Measurements from ENCODE around the gene FXYD4.
A peak's percentile ranks its signal among the peaks of the same experiment; 100 is the strongest.

The FXYD4 gene

DNA sequence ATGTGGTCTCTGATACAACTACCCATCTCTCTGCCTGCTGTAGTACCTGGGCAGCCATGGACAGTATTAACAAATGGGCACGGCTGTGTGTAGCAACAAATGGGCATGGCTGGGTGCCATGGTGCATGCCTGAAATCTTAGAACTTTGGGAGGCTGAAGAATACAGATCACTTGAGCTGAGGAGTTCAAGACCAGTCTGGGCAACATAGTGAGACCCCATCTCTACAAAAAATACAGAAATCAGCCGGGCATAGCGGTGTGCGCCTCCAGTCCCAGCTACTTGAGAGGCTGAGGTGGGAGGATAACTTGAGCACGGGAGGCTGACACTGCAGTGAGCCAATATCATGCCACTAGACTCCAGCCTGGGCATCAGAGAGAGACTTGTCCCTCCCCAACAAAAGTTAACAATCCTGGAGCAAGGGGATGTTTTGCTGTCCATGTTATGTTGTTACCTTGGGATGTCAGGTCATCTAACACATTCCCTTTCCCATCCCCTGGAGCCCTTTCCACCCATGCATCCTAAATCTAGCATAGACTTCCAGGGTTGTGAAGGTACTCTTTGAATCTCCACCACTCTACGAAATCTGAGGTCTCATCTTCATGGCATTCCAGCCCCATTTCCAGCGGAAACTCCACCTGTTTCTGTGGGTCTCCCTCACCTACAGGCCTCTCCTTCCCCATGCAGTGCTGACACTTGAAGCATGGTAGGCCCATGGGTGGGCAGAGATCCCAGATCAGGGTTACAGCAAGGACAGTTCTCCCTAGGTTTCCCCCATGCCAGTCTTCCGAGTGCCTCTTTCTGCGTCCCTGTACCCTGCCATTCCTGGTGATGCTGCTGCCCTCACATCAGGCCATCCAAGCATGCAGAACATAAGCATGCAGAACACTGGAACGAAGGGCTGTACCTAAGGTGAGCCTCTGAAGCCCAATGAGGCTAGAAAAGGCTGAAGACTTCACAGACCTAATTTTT is 13.1 kb downstream of the FXYD4 start:
- Histone ChIP-seq H3K9me3 (replicated peaks in 1 of 2; ENCODE audit: control insufficient read depth in 2 of 2, insufficient read depth in 1 of 2, low read depth in 1 of 2, low read length in 2 of 2) (no peaks in the 10 kb centered on the region), H2BK120ac (ENCODE audit: low read depth, low read length) (no peak overlapping the region), H2BK12ac (ENCODE audit: low read length) (no peak overlapping the region), H2BK5ac (ENCODE audit: low read length) (no peak overlapping the region), H3K36me3 (replicated peaks in 1 of 2; ENCODE audit: control insufficient read depth in 2 of 2, insufficient read depth in 2 of 2, low read length in 2 of 2) (peaks cover 25 to 51% of the 10 kb centered on the region in 2 donors), H2AFZ (ENCODE audit: low read length) (no peak overlapping the region), H3K14ac (ENCODE audit: low read length) (no peak overlapping the region), H3K4me2 (ENCODE audit: insufficient read depth, low read length, poor library complexity, severe bottlenecking) (no peak overlapping the region), H3K27ac (replicated peaks; ENCODE audit: low read length) (no peak overlapping the region), H3K79me1 (ENCODE audit: low read depth, low read length) (peaks cover 5% of the 10 kb centered on the region), H3K27me3 (ENCODE audit: control insufficient read depth in 3 of 3, insufficient read depth in 3 of 3, low read depth in 1 of 3, low read length in 3 of 3) (no peaks in the 10 kb centered on the region), H4K8ac (ENCODE audit: low read depth, low read length) (no peak overlapping the region), H3K9ac (ENCODE audit: low read depth, low read length, poor library complexity) (no peak overlapping the region), H3K4me1 (ENCODE audit: control insufficient read depth in 2 of 2, insufficient read depth in 1 of 2, low read depth in 1 of 2, low read length in 2 of 2) (no peaks in the 10 kb centered on the region), H3K4ac (ENCODE audit: low read length) (no peak overlapping the region), H2AK5ac (ENCODE audit: low read depth, low read length) (no peak overlapping the region), H3K18ac (ENCODE audit: low read length) (no peak overlapping the region), H4K91ac (ENCODE audit: low read depth, low read length, poor library complexity) (no peak overlapping the region), H3K4me3 (ENCODE audit: low read length in 2 of 2) (no peak overlapping the region), H3K23ac (ENCODE audit: low read depth, low read length, poor library complexity) (no peak overlapping the region), H2BK15ac (ENCODE audit: low read length) (no peak overlapping the region)
- no peak for DNase-seq (ENCODE audit: low spot score)
- no CpG with 5 or more reads among the region's 10 CpGs for WGBS, 2 donors (ENCODE audit: extremely low coverage in 2 of 2, insufficient read length in 2 of 2, insufficient replicate concordance in 1 of 2)

DNA sequence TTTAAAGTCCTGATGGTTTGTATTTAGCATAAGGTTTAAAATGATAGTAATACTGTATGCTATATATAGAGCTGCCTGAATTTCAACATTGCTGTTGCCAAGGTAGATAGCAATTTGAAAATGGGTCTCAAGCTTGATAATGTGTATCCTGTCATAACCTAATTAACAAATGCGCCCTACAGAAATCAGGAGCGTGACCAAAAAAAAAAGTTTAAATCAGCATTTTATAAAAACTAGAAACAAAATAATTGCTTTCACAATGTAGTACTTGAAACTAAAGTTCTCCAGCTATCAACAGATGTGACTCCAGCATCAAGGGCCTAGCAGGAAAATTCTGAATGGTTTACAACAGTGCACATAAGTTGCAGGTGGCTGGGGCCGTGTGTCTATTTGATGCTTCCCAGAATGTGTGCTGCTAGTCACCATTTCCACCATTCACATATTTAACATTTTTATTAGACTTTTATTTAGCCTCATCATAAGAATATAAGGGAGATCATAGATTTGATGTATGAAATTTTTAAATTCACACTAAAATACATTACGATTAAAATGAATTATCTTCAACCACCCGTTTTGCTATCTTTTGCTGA is 14.1 kb downstream of the FXYD4 start:
- H2BK5ac ChIP-seq (ENCODE audit: low read length): no peak overlapping the region
- H4K91ac ChIP-seq (ENCODE audit: low read depth, low read length, poor library complexity): no peak overlapping the region

DNA sequence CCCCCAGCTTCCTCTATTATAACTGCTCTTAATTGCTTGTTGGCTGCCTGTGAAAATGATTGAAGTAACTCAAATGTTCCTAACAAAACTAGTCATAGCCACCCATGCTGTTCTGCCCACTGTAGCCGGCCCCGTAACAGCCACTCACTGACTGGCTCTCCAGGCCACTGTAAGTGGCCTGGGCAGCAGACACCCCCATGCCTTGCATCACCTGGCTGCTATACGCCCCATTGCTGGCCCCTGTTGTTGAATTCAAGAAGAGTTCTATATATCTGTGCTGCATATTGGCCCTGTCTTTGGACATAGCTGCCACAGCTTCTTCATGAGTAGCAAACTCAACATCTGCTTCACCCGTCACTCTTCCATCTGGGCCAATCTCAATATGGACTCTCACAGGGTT is 15.1 kb downstream of the FXYD4 start:
- no peak overlapping the region for H3K23ac ChIP-seq (ENCODE audit: low read depth, low read length, poor library complexity)
- peaks cover 32 to 71% of the 10 kb centered on the region in 2 donors for H3K36me3 ChIP-seq (replicated peaks in 1 of 2; ENCODE audit: control insufficient read depth in 2 of 2, insufficient read depth in 2 of 2, low read length in 2 of 2)

More for the DNA sequence above, 14.1 kb downstream of the FXYD4 start:
- Histone ChIP-seq H3K27ac (replicated peaks; ENCODE audit: low read length) (no peak overlapping the region), H2AK5ac (ENCODE audit: low read depth, low read length) (no peak overlapping the region), H3K18ac (ENCODE audit: low read length) (no peak overlapping the region), H3K23ac (ENCODE audit: low read depth, low read length, poor library complexity) (no peak overlapping the region), H3K14ac (ENCODE audit: low read length) (no peak overlapping the region), H3K9ac (ENCODE audit: low read depth, low read length, poor library complexity) (no peak overlapping the region), H3K27me3 (ENCODE audit: control insufficient read depth in 3 of 3, insufficient read depth in 3 of 3, low read depth in 1 of 3, low read length in 3 of 3) (no peaks in the 10 kb centered on the region), H2BK120ac (ENCODE audit: low read depth, low read length) (no peak overlapping the region), H3K9me3 (replicated peaks in 1 of 2; ENCODE audit: control insufficient read depth in 2 of 2, insufficient read depth in 1 of 2, low read depth in 1 of 2, low read length in 2 of 2) (no peaks in the 10 kb centered on the region), H4K8ac (ENCODE audit: low read depth, low read length) (no peak overlapping the region), H2BK15ac (ENCODE audit: low read length) (no peak overlapping the region), H3K79me1 (ENCODE audit: low read depth, low read length) (peaks cover 7% of the 10 kb centered on the region), H3K4ac (ENCODE audit: low read length) (no peak overlapping the region), H3K4me2 (ENCODE audit: insufficient read depth, low read length, poor library complexity, severe bottlenecking) (no peak overlapping the region), H2BK12ac (ENCODE audit: low read length) (no peak overlapping the region), H3K4me3 (ENCODE audit: low read length in 2 of 2) (no peak overlapping the region), H3K4me1 (ENCODE audit: control insufficient read depth in 2 of 2, insufficient read depth in 1 of 2, low read depth in 1 of 2, low read length in 2 of 2) (no peaks in the 10 kb centered on the region), H3K36me3 (replicated peaks in 1 of 2; ENCODE audit: control insufficient read depth in 2 of 2, insufficient read depth in 2 of 2, low read length in 2 of 2) (peaks cover 28 to 61% of the 10 kb centered on the region in 2 donors), H2AFZ (ENCODE audit: low read length) (no peak overlapping the region)
- DNase-seq (ENCODE audit: low spot score): no peak
- WGBS, 2 donors (ENCODE audit: extremely low coverage in 2 of 2, insufficient read length in 2 of 2, insufficient replicate concordance in 1 of 2): no CpG with 5 or more reads among the region's 5 CpGs

DNA sequence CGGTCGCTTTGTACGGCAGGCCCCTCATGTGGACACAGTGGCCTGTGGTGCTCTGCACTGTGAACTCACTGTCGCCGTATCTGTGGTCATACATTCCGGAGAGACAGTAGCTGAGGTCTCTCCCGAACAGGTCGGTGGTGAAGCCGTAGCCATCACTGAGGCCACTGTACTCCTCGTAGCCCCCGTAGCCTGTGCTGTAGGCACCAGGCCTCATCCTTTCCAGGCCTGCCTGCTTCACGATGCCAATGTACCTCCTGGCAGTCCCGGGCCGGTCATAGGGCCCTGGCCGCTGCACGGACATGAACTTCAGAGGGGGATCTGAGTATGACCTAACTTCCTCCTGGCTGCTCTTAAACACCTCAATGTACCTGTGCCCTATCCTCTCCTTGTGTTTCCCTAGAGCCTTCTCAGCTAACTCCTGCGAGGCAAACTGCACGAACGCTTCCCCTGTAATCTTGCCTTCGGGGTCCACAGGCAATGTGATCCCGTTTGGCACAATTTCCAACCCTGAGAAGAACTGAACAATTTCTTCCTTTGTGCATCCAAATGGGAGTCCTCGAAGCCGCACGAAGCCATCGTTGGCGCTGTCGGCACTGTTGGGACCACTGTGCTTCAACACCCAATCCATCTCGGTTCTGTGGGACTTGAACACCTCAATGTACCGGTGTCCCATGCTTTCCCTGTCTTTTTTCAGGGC is 15.7 kb downstream of the FXYD4 start:
- H3K23ac ChIP-seq (ENCODE audit: low read depth, low read length, poor library complexity): peak overlapping the region; percentile 50
- no peak overlapping the region for H4K8ac ChIP-seq (ENCODE audit: low read depth, low read length)
- H3K14ac ChIP-seq (ENCODE audit: low read length): no peak overlapping the region
- WGBS, 2 donors (ENCODE audit: extremely low coverage in 2 of 2, insufficient read length in 2 of 2, insufficient replicate concordance in 1 of 2): no CpG with 5 or more reads among the region's 29 CpGs
- H2BK120ac ChIP-seq (ENCODE audit: low read depth, low read length): no peak overlapping the region
- H4K91ac ChIP-seq (ENCODE audit: low read depth, low read length, poor library complexity): no peak overlapping the region
- no peak overlapping the region for H2BK5ac ChIP-seq (ENCODE audit: low read length)
- no peaks in the 10 kb centered on the region for H3K9me3 ChIP-seq (replicated peaks in 1 of 2; ENCODE audit: control insufficient read depth in 2 of 2, insufficient read depth in 1 of 2, low read depth in 1 of 2, low read length in 2 of 2)
- H3K79me1 ChIP-seq (ENCODE audit: low read depth, low read length): peaks cover 9% of the 10 kb centered on the region
- no peak overlapping the region for H2BK15ac ChIP-seq (ENCODE audit: low read length)
- H3K18ac ChIP-seq (ENCODE audit: low read length): no peak overlapping the region
- H3K4me3 ChIP-seq (ENCODE audit: low read length in 2 of 2): no peak overlapping the region
- no peak overlapping the region for H2AK5ac ChIP-seq (ENCODE audit: low read depth, low read length)
- H2AFZ ChIP-seq (ENCODE audit: low read length): no peak overlapping the region
- no peak overlapping the region for H3K4ac ChIP-seq (ENCODE audit: low read length)
- peaks cover 36 to 76% of the 10 kb centered on the region in 2 donors for H3K36me3 ChIP-seq (replicated peaks in 1 of 2; ENCODE audit: control insufficient read depth in 2 of 2, insufficient read depth in 2 of 2, low read length in 2 of 2)
- no peak overlapping the region for H3K9ac ChIP-seq (ENCODE audit: low read depth, low read length, poor library complexity)
- DNase-seq (ENCODE audit: low spot score): no peak
- H3K4me2 ChIP-seq (ENCODE audit: insufficient read depth, low read length, poor library complexity, severe bottlenecking): no peak overlapping the region
- no peak overlapping the region for H2BK12ac ChIP-seq (ENCODE audit: low read length)
- no peak overlapping the region for H3K27ac ChIP-seq (replicated peaks; ENCODE audit: low read length)
- H3K27me3 ChIP-seq (ENCODE audit: control insufficient read depth in 3 of 3, insufficient read depth in 3 of 3, low read depth in 1 of 3, low read length in 3 of 3): no peaks in the 10 kb centered on the region
- H3K4me1 ChIP-seq (ENCODE audit: control insufficient read depth in 2 of 2, insufficient read depth in 1 of 2, low read depth in 1 of 2, low read length in 2 of 2): no peaks in the 10 kb centered on the region

More for the DNA sequence above, 15.1 kb downstream of the FXYD4 start:
- no peak overlapping the region for H3K4me3 ChIP-seq (ENCODE audit: low read length in 2 of 2)
- no peaks in the 10 kb centered on the region for H3K4me1 ChIP-seq (ENCODE audit: control insufficient read depth in 2 of 2, insufficient read depth in 1 of 2, low read depth in 1 of 2, low read length in 2 of 2)
- no peak overlapping the region for H4K91ac ChIP-seq (ENCODE audit: low read depth, low read length, poor library complexity)
- WGBS, 2 donors (ENCODE audit: extremely low coverage in 2 of 2, insufficient read length in 2 of 2, insufficient replicate concordance in 1 of 2): no CpG with 5 or more reads among the region's 4 CpGs
- H3K18ac ChIP-seq (ENCODE audit: low read length): no peak overlapping the region
- H3K27ac ChIP-seq (replicated peaks; ENCODE audit: low read length): no peak overlapping the region
- no peak overlapping the region for H2BK15ac ChIP-seq (ENCODE audit: low read length)
- no peak overlapping the region for H2AFZ ChIP-seq (ENCODE audit: low read length)
- no peak overlapping the region for H2BK120ac ChIP-seq (ENCODE audit: low read depth, low read length)
- H3K4ac ChIP-seq (ENCODE audit: low read length): no peak overlapping the region
- H2BK12ac ChIP-seq (ENCODE audit: low read length): no peak overlapping the region
- no peak overlapping the region for H2AK5ac ChIP-seq (ENCODE audit: low read depth, low read length)
- no peaks in the 10 kb centered on the region for H3K27me3 ChIP-seq (ENCODE audit: control insufficient read depth in 3 of 3, insufficient read depth in 3 of 3, low read depth in 1 of 3, low read length in 3 of 3)
- no peak overlapping the region for H3K9ac ChIP-seq (ENCODE audit: low read depth, low read length, poor library complexity)
- H2BK5ac ChIP-seq (ENCODE audit: low read length): no peak overlapping the region
- H3K79me1 ChIP-seq (ENCODE audit: low read depth, low read length): peaks cover 9% of the 10 kb centered on the region
- H3K4me2 ChIP-seq (ENCODE audit: insufficient read depth, low read length, poor library complexity, severe bottlenecking): no peak overlapping the region
- DNase-seq (ENCODE audit: low spot score): no peak
- no peak overlapping the region for H4K8ac ChIP-seq (ENCODE audit: low read depth, low read length)
- no peak overlapping the region for H3K14ac ChIP-seq (ENCODE audit: low read length)
- H3K9me3 ChIP-seq (replicated peaks in 1 of 2; ENCODE audit: control insufficient read depth in 2 of 2, insufficient read depth in 1 of 2, low read depth in 1 of 2, low read length in 2 of 2): no peaks in the 10 kb centered on the region
